Measurements from ENCODE around the gene NT5C3A.

DNA sequence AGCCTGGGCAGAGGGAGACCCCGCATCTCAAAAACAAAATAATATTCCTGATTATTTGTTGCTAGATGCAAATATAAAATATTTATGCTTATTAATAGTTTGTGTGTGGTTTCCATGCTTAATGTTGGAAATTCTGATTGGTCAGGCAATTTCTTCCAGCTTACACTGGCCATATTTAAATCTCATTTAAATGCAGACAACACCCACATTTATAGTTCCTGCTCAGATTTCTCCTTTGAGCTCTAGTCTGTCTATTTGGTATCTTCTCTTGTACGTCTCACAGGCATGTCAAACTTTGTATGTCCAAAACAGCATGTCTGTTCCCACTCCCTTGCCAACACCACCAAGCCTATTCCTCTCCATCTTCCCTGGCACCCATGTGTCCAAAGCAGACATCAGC, 52.8 kb downstream of the NT5C3A start:
- TF ChIP-seq, protein P1, sequence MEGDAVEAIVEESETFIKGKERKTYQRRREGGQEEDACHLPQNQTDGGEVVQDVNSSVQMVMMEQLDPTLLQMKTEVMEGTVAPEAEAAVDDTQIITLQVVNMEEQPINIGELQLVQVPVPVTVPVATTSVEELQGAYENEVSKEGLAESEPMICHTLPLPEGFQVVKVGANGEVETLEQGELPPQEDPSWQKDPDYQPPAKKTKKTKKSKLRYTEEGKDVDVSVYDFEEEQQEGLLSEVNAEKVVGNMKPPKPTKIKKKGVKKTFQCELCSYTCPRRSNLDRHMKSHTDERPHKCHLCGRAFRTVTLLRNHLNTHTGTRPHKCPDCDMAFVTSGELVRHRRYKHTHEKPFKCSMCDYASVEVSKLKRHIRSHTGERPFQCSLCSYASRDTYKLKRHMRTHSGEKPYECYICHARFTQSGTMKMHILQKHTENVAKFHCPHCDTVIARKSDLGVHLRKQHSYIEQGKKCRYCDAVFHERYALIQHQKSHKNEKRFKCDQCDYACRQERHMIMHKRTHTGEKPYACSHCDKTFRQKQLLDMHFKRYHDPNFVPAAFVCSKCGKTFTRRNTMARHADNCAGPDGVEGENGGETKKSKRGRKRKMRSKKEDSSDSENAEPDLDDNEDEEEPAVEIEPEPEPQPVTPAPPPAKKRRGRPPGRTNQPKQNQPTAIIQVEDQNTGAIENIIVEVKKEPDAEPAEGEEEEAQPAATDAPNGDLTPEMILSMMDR (IDR thresholded peaks at IDR 0.05), result no peak
- no peak for TF ChIP-seq POLR2A (IDR thresholded peaks at IDR 0.05)
- TF ChIP-seq POLR2AphosphoS5 (IDR thresholded peaks at IDR 0.05), result no peak

All from transverse colon (tissue), 4 donors.